ENCODE measurements around the gene AHI1.

- TF ChIP-seq ZNF423 (tag by site-specific recombination; IDR thresholded peaks at IDR 0.05) (no peak), CTCF (tag by site-specific recombination; IDR thresholded peaks at IDR 0.05) (no peak), ZBTB48 (tag by site-specific recombination; IDR thresholded peaks at IDR 0.05) (no peak), ZSCAN16 (tag by site-specific recombination; IDR thresholded peaks at IDR 0.05) (no peak), ZNF830 (tag by site-specific recombination; IDR thresholded peaks at IDR 0.05; ENCODE audit: low read depth) (no peak), ZNF610 (tag by site-specific recombination; IDR thresholded peaks at IDR 0.05; ENCODE audit: borderline replicate concordance) (no peak)
Observed at GRCh38 chr6:135319819-135320218, 177.7 kb downstream of the AHI1 start.

Data from HEK293 (cell line).